HG02678 (cell line): Measurements from ENCODE around the gene PRR7.
"Not testable (repeated sequence)": the region's sequence is repeated elsewhere in the genome, so short reads cannot be mapped to it uniquely, and the experiment has no call there.

Source experiments
- ATAC-seq: cut with Tn5 transposase; IDR thresholded peaks from one replicate; pipeline ENCODE4 v1.9.1; 2021; ENCODE audit warnings: mild to moderate bottlenecking, moderate library complexity; ENCODE audit not compliant: unreplicated experiment

PRR7 gene, protein sequence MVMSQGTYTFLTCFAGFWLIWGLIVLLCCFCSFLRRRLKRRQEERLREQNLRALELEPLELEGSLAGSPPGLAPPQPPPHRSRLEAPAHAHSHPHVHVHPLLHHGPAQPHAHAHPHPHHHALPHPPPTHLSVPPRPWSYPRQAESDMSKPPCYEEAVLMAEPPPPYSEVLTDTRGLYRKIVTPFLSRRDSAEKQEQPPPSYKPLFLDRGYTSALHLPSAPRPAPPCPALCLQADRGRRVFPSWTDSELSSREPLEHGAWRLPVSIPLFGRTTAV

DNA sequence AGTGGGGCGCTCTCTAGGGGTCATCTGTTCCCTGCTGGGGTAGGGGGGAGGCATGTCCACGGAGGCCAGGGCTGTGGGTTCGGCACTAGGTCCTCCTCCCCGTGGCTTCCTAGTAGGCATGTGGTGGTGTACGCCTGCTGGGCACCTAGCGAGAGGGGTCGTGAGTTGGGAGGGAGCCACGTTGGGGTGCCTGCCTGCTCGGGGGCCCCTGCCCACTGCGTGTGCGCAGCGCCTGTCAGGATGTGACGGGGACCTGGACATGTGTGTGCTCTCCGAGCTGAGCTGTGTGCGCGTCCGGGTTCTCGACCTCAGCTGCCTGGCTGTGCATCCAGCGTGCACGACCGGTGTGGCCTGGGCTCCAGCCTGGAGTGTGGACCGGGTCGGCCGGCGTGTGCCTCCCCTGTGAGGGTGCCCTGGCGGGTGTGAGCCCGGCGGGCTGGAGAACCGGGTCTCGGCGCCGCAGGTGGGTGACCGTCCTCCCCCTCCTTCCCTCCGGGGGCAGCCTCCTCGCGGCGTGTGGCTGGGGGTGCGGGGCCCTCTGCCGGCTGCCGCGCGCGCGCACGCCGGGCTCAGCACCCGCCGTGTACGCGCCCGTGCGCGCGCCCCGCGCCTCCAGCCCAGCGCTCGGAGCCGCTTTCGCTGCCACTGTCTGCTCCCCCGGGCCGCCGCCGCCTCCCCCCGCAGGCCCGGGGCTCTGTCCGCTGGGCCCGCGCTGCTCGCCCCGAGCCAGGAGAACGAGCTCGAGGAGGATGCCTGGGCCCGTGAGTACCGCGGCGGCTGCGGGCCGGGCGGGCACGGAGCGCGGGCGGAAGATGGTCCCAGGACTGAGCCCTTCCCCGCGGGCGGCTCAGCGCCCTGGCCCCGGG lies at the start of gene PRR7:
TSS of gene PRR7 (plus strand) at position 615 of the 866 bp plus-strand sequence. CDS start 8,254 bp downstream, outside the sequence.
- ATAC-seq, result peak; percentile 55

DNA sequence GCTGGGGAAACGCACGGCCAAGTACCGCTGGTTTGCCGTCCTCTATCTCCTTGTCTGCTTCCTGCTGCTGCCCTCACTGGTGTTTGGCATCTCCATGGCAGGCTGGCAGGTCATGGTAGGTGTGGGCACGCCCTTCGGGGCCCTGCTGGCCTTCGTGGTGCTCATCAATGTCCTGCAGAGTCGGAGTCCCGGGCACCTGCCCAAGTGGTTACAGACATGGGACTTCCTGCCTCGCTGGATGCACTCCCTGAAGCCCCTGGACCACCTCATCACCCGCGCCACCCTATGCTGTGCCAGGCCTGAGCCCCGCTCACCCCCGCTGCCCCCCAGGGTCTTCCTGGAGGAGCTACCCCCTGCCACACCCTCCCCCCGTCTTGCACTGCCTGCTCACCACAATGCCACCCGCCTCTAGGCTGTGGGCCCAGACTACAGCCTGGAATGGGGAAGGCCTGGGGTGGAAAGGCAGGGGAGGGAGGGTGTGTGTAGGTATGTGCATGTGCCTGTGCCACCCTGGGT lies 48.7 kb upstream of the PRR7 start:
- no peak for ATAC-seq

DNA sequence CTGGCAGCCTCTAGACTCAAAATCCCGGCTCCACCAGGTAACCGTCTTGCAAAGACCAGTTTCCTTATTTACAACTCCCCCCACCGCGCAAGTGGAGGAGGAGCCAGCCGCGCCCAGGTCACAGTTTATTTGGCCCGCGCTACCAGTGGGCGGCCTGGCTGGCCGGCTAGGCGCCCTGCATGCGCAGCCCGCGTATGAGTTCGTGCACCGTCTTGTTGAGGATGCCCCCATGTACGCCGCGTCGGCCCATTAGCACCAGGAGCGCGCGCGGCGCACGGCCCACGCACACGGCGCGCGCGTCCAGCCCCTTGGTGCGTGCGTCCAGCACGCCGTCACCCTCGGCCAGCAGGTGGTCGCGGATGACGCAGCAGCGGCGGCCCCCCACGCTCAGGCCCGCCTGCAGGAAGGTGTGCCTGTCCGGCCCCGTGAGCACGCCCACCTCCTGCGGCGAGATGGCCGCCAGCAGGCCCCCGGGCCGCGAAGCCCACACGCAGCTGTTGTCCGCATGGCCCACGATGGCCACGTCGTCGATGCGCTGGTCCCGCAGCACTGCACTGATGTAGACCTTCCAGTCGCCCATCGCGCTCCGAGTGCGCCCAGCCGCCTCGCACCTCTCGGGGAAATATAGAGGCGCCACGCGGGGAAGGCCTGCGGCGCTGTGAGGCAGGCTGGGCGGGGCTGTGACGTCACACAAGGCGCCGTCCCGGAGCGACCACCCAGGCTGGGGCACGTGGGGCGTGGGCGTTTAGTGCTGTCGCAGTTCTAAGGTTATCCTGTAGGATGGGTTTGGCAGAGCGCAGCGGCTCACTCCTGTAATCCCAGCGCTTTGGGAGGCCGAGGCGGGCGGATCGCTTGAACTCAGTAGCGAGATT lies 46.4 kb upstream of the PRR7 start, which contains the start of gene PFN3:
TSS of gene PFN3 (minus strand) at position 665 of the 872 bp plus-strand sequence. CDS start at position 580, 85 bp downstream.
- no peak for ATAC-seq

DNA sequence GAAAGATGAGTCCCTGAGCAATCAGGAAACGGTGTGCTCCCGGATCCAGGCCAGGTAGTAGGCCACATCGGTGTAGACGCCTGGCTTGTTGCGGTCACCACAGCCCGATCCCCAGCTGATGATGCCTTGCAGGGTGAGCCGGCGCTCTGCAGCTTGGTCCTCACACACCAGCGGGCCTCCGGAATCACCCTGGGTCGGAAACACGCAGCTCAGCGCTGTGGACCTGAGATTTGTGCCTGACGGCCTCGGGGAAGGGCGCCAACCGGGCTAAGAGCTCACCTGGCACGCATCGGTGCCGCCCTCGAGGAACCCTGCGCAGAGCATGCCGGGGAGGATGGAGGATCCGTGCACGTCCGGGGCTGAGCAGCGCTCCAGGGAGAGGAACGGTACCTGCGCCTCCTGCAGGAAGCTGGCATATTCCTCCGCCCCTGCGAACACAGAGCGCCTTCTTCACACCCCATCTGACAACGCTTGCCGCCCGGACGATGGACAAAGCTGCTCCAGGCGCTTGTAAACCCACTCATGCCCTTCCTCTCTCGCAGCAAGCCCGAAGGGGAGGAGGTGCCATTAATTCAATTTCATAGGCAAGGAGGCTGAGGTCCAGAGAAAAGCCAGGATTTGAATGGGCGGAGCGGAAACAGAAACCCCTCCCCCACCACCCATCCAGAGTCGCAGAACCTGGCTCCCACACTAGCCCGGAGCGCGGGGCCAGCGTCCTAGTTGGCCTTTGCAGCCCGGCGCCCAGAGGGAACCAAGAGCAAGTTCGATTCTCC lies 44.2 kb upstream of the PRR7 start:
- no peak for ATAC-seq

DNA sequence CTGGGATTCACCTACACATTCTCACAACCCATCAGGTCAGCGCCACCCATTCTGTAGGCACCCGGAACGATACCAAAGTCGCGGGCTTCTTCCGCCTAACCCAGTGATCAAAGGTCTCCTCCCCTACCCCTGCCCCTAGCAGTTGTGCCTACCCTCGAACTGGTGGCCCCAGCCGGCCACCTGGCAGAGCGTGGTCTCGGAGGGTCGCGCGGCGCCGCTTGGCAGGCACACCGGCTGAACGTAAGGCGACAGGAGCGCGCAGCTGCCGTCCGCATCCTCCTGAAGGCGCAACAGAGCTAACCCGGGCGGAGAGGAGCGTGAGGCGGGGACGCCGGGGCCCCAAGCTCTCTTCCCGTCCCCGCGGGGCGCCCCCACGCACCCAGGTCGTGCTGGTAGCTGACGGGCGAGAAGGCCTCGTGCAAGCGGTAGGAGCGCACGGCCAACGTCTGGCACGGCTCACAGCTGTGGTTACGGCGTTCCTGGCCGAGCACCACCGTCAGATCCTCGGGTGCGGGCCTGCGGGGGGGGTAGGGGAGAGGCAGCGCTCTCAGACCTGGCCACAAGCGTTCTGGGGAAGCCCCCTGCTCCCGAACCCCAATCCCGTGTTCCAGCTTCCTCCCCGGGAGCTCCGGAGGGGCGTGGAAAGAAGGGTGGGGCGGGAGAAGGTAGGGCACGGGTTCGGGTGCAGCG lies 43.4 kb upstream of the PRR7 start:
- ATAC-seq, result peak; percentile 13

DNA sequence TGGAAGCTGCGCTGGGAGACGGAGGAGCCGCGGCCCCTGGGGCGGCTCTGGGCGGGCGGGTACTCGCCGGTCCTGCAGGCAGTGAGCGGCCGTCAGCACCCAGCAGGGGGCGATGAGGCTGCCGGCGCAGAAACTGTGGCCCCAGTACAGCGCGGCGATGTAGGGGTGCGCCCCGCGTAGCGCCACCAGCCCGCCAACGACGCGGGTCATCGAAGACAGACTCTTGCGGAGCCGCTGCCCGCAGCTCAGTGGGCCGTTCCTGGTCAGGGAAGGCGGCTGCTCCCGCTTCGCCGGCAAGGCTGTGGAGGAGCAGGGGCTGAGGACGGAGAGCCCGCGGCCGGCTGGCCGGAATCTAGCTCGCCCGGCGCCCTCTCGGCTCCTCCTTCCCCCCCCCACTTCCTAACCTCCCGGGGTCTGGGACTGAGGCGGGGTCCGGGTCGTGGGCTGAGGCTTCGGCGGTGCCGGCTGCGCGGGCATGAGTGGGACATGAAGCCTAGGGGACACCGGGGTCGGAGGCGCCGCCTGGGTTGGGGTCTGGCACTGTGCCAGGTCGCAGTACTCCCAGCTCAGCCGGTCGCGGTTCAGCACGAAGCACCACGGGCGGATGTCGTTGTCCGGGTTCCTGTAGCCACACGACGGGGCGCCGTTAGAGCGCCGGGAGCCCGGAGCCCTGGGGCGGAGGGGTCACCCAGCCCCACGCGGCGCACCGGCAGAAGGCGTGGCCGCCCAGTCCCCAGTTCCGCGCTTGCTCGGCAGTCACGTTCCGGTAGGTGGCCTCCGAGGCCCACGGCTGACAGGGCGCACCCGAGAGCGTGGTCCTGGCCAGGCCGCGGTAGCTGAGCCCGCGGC lies 42.6 kb upstream of the PRR7 start:
- peak; percentile 74 for ATAC-seq

DNA sequence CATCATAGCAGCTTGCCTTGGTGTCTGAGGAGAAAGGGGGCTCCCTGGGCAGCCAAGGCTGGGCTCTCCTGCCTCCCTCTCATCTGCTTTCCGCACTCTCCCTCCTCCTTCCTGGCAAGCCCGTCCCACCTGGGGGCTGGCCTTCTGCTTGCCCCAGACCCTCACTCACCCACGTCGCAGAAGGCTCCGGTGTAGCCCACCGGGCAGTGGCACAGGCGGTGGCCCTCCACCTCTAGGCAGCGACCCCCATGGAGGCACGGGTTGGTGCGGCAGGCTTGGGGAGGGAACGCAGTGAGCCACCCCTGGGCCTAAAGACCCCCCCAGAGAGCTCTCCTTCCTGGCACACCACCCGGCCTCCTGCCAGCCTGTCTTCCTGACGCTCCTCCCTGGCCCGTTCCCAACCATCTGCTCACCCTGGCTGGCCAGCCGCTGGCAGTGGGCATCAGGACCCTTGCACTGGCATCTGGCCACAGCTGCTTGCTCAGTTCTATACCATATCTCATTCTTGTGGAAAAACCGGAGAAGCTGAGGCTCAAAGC lies 41.9 kb upstream of the PRR7 start:
- no peak for ATAC-seq

DNA sequence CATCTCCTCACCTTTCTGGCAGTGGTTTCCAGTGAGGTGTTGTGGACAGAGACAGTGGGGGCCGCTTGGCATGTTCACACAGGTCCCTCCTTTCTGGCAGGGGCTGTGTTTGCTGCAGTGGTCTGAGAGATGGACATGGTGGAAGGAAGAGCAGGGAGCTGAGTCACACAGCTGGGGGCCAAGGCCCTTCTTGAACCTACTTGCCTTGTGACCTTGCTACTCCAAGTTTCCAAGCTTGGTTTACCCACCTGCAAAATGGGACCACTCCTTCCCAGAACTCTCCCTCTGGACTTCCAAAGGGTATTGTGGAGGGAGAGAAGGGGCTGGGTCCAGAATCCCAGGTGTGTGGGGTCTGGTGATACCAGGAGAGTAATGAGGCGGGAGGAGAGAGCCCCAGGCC lies 41.3 kb upstream of the PRR7 start:
- no peak for ATAC-seq

DNA sequence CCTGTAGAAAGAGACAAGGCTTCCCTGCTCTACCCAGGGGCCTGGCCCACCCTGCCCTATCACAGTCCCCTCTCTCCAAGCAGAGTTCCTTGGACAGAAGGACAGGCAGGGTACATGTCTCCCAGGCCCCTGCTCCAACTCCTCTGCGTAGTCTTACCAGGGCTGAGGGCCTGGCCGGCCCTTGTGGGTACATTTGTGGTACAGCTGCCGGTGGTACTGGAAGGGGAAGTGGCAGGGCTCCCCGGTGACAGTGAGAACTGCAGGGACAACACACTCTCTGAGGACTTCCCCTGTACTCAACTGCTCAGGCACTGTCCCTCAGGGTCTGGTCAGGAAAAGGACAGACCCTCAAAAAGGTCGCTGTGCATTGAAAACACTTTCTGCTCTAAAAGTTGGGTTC lies 40.8 kb upstream of the PRR7 start:
- ATAC-seq, result no peak

DNA sequence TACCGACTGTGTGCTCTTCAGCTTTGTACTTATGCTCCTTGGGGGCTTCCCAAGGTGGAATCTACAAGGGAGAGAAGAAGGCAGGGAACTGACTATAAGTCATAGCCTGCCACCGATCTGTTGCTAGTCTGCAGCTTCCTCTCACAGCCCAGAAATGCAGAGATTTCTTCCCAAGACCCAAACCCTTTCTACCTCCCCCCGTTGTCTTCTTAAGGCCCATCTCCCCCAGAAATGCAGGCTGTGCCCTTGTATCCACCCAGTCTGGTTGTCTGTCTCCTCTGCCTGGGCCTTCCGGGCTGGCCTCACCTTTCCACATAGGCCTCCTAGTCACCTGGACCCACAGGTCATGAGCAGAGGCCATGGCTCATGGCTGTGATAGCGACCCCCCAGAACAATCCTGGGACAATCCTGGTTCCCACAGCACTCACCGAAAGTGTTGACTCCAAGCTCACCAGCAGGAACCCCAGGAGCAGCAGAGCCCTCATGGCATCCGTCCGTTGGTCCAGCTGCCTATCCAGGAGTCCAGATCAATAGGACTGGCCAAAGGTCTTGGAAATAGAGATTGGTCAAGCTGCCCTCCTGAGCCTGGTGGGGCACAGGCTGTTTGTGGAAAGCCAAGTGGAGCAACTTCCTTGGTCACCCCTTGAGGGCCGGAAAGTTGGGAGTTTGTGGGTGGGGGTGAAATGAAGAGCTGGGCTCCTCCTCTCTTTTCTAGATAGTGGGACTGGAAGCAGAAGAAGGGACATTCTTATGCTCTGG lies 37.4 kb upstream of the PRR7 start, which contains the start of gene F12:
TSS of gene F12 (minus strand) at position 522 of the 759 bp plus-strand sequence. CDS start at position 485, 37 bp downstream.
- ATAC-seq, result no peak

DNA sequence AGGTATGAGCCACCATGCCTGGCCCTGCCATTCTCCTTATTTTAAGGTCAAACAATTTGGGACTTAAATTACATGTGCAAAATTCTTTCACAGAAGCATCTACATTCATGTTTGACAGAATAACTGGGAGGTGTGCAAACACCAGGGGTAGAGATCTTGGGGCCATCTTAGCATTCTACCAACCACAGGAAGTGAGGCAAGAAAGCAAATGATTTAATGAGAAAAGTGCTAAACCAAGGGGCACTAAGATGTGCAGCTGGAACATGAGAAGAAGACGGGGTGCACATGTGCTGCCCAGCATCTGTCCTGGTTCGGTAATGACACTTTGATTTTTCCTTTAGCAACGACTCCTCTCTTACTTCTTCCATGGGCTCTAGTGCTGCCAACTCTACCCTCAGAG lies 36.0 kb upstream of the PRR7 start:
- ATAC-seq, result no peak

DNA sequence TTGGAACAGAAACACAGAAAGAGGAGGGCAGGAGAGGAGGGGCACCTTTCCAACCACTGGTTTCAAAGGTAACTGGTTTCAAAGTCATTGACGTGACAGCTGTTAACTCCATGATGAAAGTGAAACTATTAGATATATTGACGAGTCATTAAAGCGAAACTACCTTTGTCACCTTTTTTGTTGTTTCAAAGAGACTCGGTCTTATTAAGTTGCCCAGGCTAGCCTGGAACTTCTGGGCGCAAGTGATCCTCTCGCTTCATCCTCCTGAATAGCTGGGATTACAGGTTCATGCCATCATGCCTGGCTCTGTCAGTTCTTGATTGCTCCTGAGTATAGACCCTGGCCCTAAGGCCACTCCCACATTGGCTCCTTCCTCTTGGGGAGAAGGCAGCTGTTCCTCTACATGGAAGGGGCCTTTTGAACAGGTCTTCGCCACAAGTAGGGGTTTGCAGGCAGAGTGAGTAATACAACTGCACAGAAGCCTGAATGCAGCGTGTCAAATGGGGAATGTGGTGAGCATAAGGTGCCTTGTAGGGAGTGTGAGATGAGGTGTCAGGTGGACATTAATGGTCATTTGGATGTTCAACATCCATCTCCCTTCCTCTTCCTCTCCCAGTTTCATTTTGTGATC lies 33.9 kb upstream of the PRR7 start:
- peak; percentile 68 for ATAC-seq

DNA sequence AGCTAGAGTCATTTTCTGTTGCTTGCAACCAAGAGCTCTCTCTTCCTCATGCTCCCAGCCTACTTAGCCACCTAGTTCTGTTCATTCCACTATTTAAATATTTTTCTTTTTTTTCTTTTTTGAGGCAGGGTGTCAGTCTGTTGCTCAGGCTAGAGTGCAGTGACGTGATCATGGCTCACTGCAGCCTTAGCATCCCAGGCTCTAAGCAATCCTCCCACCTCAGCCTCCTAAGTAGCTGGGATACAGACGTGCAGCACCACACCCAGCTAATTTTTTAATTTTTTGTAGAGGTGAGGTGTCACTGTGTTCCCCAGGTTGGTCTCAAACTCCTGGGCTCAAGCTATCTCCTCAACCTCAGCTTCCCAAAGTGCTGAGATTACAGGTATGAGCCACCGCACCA lies 32.1 kb upstream of the PRR7 start:
- ATAC-seq, result no peak

DNA sequence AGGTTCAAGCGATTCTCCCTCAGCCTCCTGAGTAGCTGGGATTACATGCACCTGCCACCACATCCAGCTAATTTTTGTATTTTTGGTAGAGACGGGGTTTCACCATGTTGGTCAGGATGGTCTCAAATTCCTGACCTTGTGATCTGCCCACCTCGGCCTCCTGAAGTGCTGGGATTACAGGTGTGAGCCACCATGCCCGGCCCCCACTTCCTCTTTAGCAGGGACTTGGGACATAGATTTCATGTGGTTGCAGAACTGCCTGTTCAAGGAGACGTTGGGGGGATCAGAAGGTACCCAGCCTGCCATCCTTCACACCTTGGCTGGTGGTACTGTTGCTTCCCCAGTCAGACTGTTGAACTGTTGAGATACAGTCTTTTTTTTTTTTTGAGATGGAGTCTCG lies 29.5 kb upstream of the PRR7 start:
- ATAC-seq, result not testable (repeated sequence)

DNA sequence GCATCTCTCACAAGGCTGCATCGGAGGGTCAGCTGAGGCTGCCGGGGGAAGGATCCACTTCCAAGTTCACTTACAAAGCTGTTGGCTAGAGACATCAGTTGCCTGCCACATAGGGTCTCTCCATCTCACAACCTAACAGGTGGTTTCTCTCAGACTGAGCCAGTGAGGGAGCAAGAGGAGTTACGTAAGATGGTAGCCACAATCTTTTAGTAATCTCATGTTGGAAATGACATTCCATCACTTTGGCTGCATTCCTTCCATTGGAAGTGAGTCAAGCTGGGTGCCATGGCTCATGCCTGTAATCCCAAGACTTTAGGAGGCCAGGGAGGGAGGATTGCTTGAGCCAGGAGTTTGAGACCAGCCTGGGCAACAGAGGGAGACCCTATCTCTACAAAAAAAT lies 27.6 kb upstream of the PRR7 start:
- no peak for ATAC-seq

DNA sequence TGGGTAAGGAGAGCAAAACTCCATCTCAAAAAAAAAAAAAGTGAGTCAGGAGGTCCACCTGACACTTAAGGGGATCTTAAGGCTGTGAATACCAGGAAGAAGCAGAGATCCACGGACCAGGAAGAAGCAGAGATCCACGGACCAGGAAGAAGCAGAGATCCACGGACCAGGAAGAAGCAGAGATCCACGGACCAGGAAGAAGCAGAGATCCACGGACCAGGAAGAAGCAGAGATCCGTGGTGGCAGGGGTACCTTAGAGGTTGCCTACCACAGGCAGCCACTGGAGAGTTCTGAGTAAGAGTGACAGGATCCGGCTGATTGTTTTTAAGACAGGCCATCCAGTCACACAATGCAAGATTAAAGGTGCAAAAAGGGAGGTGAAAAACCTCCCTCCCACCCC lies 26.1 kb upstream of the PRR7 start:
- not testable (repeated sequence) for ATAC-seq
